Retinal pigment epithelial cell (primary cell): Measurements from ENCODE around the gene HAPSTR1.
"Not testable (repeated sequence)": the region's sequence is repeated elsewhere in the genome, so short reads cannot be mapped to it uniquely, and the experiment has no call there.

ENCODE experiments used
- DNase-seq: peaks from one replicate; pipeline ENCODE4 v3.0.0-alpha.2; 2010; ENCODE audit warnings: low read depth
- H3K4me3 ChIP-seq: 2 replicates; pipeline ENCODE4 v1.5.1; 2011; ENCODE audit warnings: mild to moderate bottlenecking, low read length, control low read depth, moderate library complexity
- CTCF ChIP-seq: conservative IDR thresholded peaks from 2 replicates; pipeline ENCODE4 v1.5.1; 2011; ENCODE audit warnings: low read depth, low read length, control low read depth, inconsistent platforms

Gene HAPSTR1

DNA sequence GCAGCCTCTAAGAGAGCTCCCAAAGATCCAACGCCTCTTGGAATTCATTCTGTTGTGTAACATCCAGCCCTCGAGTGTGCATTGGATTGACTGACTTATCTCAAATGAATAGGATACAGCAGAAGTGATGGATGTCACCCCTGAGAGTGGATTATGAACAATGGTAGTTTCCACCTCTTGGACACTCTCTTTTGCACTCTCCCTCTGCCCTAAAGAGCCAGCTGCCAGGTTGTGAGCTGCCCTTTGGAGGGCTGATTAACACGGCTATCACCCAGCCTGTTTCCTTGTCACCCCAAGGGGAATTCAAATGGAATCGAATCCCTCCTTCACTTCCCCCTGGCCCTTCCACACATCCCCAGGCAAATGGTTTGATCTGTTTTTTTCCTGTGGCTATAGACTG, 21.2 kb upstream of the HAPSTR1 start:
- H3K4me3 ChIP-seq: no peak overlapping the region
- DNase-seq: no peak
- TF ChIP-seq CTCF: no peak

- no peak for DNase-seq
- H3K4me3 ChIP-seq: no peak overlapping the region
- no peak for TF ChIP-seq CTCF
Measured at GRCh38 chr16:9071377-9071776, 20.1 kb upstream of the HAPSTR1 start.

- no peak for TF ChIP-seq CTCF
- no peak overlapping the region for H3K4me3 ChIP-seq
- DNase-seq: no peak
Measured at GRCh38 chr16:9072806-9073341, 18.6 kb upstream of the HAPSTR1 start.

GRCh38 chr16:9075299-9076071, 16.0 kb upstream of the HAPSTR1 start:
- no peak overlapping the region for H3K4me3 ChIP-seq
- TF ChIP-seq CTCF: no peak
- DNase-seq: no peak

DNA sequence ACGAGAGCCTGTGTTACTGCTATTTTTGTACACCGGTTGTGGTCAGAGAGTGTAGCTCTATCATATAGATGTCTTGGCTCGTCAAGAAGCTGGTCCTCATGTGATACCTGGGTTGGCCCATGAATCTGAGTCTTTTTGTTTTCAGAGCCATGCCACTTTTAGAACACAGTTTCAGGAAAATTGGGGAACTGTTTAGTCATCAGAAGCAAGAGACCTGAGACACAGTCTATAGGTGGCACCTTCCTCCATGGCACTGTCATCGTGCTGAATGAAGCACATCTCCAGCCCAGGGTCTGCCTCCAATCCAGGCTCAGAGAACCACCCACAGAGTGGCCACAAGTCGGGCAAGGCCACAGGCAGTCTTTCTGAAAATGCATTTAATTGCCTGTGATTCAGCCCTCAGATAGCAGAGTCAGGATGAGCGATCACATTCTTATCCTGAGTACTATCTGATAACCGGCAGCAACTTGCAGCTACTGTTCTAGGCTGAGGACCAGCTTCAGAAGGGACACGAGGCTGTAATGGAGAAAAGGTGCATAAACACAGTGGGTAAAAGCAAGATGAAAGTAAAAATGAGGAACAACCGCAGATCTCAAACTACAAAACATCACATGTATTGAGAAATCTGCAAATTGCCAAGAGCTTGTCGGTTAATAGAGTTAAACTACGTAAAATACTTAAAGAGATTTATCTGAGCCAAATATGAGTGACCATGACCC, 14.2 kb upstream of the HAPSTR1 start:
- H3K4me3 ChIP-seq: no peak overlapping the region
- no peak for TF ChIP-seq CTCF
- no peak for DNase-seq

DNA sequence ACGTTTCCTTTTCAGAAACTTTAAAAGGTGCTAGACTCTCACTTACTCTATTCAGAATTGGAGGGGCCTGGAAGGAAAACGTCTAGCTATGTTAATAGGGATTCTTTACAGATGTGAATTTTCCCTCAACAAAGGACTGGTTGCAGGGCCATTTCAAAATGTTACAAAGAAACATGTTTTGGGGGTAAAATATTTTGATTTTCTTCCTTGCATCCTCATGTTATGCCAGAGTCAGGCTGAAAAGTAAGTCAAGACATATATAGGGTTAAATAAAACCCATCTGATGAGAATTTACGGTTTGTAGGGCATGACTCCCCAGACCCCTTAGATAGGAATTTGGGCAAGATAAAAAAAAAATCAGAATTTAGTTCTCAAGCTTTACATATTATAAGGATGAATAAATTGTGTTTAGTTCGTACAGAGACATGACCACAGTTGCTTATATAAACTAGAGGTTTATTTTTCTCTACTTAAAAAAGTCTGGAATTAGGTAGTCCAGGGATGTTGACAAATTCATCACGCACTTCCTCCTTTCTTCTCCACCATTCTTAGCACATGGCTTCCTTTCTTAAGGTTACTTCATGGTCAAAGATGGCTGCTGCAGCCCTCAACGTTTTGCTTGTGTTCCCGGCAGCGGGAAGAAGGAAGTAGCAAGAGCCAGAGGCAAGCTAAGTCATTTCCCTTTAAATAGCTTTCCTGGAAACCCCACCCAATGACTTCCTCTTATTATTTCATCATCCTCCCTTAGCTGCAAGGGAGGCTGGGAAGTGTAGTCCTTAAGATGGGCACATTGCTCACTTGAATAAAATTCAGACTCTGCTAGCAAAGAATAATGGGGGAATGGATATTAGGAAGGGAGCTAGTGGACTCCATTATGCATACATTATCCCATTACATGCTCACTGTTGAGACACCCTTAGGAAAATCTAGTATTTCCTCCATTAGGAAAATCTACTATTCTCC, 12.7 kb upstream of the HAPSTR1 start:
- not testable (repeated sequence) for DNase-seq, H3K4me3 ChIP-seq

- DNase-seq: no peak
- H3K4me3 ChIP-seq: no peak overlapping the region
- no peak for TF ChIP-seq CTCF
Measured at GRCh38 chr16:9079430-9079812, 12.0 kb upstream of the HAPSTR1 start.
